ENCODE results near the gene USO1. TPM values are rescaled to one million over a fixed set of nuclear protein-coding genes. Genes with fewer than 3 reads are reported as not detected.

Gene USO1
- 48.5 TPM for total RNA-seq (ENCODE audit: unreplicated experiment)
- long read RNA-seq, full-length matches to known transcripts: 8 of 30 reads
- long read RNA-seq, partial matches to known transcripts: 19 of 30 reads
- long read RNA-seq, other reads (novel, unspliced or antisense): 3 of 30 reads

GRCh38 chr4:75724066-75724866, at the start of gene USO1:
USO1 (plus strand) TSS chr4:75724577; CDS start chr4:75724820, 243 bp downstream.
- Mint-ChIP-seq H3K27ac (ENCODE audit: unreplicated experiment) (peak within 1 kb of the TSS; percentile 95), H3K27me3 (ENCODE audit: unreplicated experiment) (peaks cover 11% of the 10 kb centered on the region), H3K9me3 (ENCODE audit: unreplicated experiment) (no peaks in the 10 kb centered on the region), H3K4me1 (ENCODE audit: unreplicated experiment) (peaks cover 23% of the 10 kb centered on the region), H3K36me3 (ENCODE audit: low read depth, unreplicated experiment) (no peaks in the 10 kb centered on the region), H3K4me3 (ENCODE audit: unreplicated experiment) (peak within 1 kb of the TSS; percentile 95)
- peak; percentile 99 for DNase-seq (ENCODE audit: low spot score)
- peak; percentile 87 for TF ChIP-seq CTCF (IDR thresholded peaks at IDR 0.05; ENCODE audit: unreplicated experiment)

- Mint-ChIP-seq H3K9me3 (ENCODE audit: unreplicated experiment) (no peaks in the 10 kb centered on the region), H3K4me1 (ENCODE audit: unreplicated experiment) (peaks cover 20% of the 10 kb centered on the region), H3K36me3 (ENCODE audit: low read depth, unreplicated experiment) (peaks cover 11% of the 10 kb centered on the region), H3K27ac (ENCODE audit: unreplicated experiment) (no peak overlapping the region), H3K27me3 (ENCODE audit: unreplicated experiment) (peaks cover 20% of the 10 kb centered on the region), H3K4me3 (ENCODE audit: unreplicated experiment) (no peak overlapping the region)
- DNase-seq (ENCODE audit: low spot score): no peak
- TF ChIP-seq CTCF (IDR thresholded peaks at IDR 0.05; ENCODE audit: unreplicated experiment): no peak
Measured at GRCh38 chr4:75675004-75675531, 49.3 kb upstream of the USO1 start.

- peaks cover 4% of the 10 kb centered on the region for H3K36me3 Mint-ChIP-seq (ENCODE audit: low read depth, unreplicated experiment)
- H3K27me3 Mint-ChIP-seq (ENCODE audit: unreplicated experiment): peaks cover 7% of the 10 kb centered on the region
- peaks cover 6% of the 10 kb centered on the region for H3K4me1 Mint-ChIP-seq (ENCODE audit: unreplicated experiment)
- no peak overlapping the region for H3K27ac Mint-ChIP-seq (ENCODE audit: unreplicated experiment)
- H3K9me3 Mint-ChIP-seq (ENCODE audit: unreplicated experiment): no peaks in the 10 kb centered on the region
- H3K4me3 Mint-ChIP-seq (ENCODE audit: unreplicated experiment): no peak overlapping the region
- no peak for DNase-seq (ENCODE audit: low spot score)
- TF ChIP-seq CTCF (IDR thresholded peaks at IDR 0.05; ENCODE audit: unreplicated experiment): no peak
Measured at GRCh38 chr4:75678473-75678872, 45.9 kb upstream of the USO1 start.

GRCh38 chr4:75678965-75679364, 45.4 kb upstream of the USO1 start:
- no peak for TF ChIP-seq CTCF (IDR thresholded peaks at IDR 0.05; ENCODE audit: unreplicated experiment)
- Mint-ChIP-seq H3K36me3 (ENCODE audit: low read depth, unreplicated experiment) (no peaks in the 10 kb centered on the region), H3K4me1 (ENCODE audit: unreplicated experiment) (peaks cover 2% of the 10 kb centered on the region), H3K27me3 (ENCODE audit: unreplicated experiment) (peaks cover 2% of the 10 kb centered on the region), H3K9me3 (ENCODE audit: unreplicated experiment) (no peaks in the 10 kb centered on the region), H3K4me3 (ENCODE audit: unreplicated experiment) (no peak overlapping the region), H3K27ac (ENCODE audit: unreplicated experiment) (no peak overlapping the region)
- no peak for DNase-seq (ENCODE audit: low spot score)

Measured in endothelial cell (in vitro differentiated cells).